HS-5 (cell line): ENCODE measurements around the gene AKR7A2.

Experiments
- DNase-seq: peaks from one replicate; pipeline ENCODE4 v3.0.0-alpha.2; 2012; ENCODE audit warnings: low read depth

The AKR7A2 gene

GRCh38 chr1:19343617-19344350 lies 31.8 kb upstream of the AKR7A2 start:
- no peak for DNase-seq

GRCh38 chr1:19342894-19343616 lies 31.1 kb upstream of the AKR7A2 start:
- no peak for DNase-seq

- DNase-seq: no peak
Measured at GRCh38 chr1:19342062-19342750, 30.3 kb upstream of the AKR7A2 start.

GRCh38 chr1:19341201-19342061 lies 29.5 kb upstream of the AKR7A2 start:
- no peak for DNase-seq

GRCh38 chr1:19340387-19340937 lies 28.5 kb upstream of the AKR7A2 start:
- no peak for DNase-seq

- no peak for DNase-seq
Measured at GRCh38 chr1:19339214-19339861, 27.4 kb upstream of the AKR7A2 start.

- DNase-seq: no peak
Measured at GRCh38 chr1:19338323-19338762, 26.4 kb upstream of the AKR7A2 start.

GRCh38 chr1:19337289-19337688 lies 25.3 kb upstream of the AKR7A2 start:
- DNase-seq: no peak

GRCh38 chr1:19336543-19336942 lies 24.6 kb upstream of the AKR7A2 start:
- DNase-seq: no peak

GRCh38 chr1:19333587-19334354 lies 21.8 kb upstream of the AKR7A2 start:
- DNase-seq: no peak

GRCh38 chr1:19332832-19333231 lies 20.9 kb upstream of the AKR7A2 start:
- no peak for DNase-seq

GRCh38 chr1:19331262-19331878 lies 19.4 kb upstream of the AKR7A2 start:
- no peak for DNase-seq

- DNase-seq: no peak
Measured at GRCh38 chr1:19330449-19331135, 18.6 kb upstream of the AKR7A2 start.

- no peak for DNase-seq
Measured at GRCh38 chr1:19329611-19330010, 17.7 kb upstream of the AKR7A2 start.

- DNase-seq: no peak
Measured at GRCh38 chr1:19329188-19329587, 17.2 kb upstream of the AKR7A2 start.

- DNase-seq: no peak
Measured at GRCh38 chr1:19328486-19328885, 16.5 kb upstream of the AKR7A2 start.

- DNase-seq: no peak
Measured at GRCh38 chr1:19327736-19328135, 15.8 kb upstream of the AKR7A2 start.

GRCh38 chr1:19327301-19327700 lies 15.4 kb upstream of the AKR7A2 start:
- no peak for DNase-seq

- no peak for DNase-seq
Measured at GRCh38 chr1:19326748-19327065, 14.8 kb upstream of the AKR7A2 start.
